ENCODE data around the gene SPEM2.

SPEM2 gene

DNA sequence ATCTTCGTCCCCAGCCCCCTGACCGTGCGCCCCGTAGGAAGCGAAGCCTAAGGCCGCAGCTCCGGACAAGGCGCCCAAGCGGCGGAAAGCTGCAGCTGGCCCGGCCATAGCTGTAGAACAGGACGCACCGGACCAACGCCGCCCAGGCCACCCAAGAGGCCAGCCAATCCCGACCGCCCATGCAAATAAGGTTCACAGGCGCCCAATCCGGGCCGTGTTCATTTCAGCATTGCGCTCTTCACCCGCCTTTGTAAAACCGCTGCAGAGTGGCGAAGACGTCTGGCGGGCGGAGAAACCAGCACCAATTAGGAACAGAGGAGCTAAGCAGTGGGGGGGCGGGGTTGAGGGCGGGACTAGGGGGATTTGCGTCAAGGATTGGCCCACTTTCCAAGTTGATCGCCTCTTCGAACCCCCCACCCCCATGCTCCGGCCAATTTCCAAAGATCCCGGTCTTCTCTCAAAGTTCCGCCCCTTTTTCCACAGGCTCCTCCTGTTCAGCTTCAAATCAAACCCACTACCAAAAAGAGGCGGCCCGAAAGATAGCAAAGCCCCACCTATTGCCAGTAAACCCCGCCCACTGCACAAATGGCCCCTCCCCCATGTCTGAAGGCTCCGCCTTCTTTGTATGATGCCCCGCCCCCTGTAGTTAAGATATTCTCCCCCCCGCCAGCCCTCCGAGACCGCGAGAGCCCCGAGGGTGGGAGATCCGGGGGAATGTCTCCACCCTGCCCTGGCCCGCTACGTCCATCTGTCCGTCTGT is 21.3 kb upstream of the SPEM2 start, which contains the start of gene TMEM256:
TSS of gene TMEM256 (minus strand) at position 121 of the 760 bp plus-strand sequence. CDS start at position 108, 13 bp downstream.
- DNase-seq (ENCODE audit: low read depth in 3 of 3), result peak; percentile 87 to 97 (median 94)

- DNase-seq (ENCODE audit: low read depth in 3 of 3), result peak in 1 of 3 experiments; percentile 63
Measured at GRCh38 chr17:7404737-7405349, 20.6 kb upstream of the SPEM2 start.

DNA sequence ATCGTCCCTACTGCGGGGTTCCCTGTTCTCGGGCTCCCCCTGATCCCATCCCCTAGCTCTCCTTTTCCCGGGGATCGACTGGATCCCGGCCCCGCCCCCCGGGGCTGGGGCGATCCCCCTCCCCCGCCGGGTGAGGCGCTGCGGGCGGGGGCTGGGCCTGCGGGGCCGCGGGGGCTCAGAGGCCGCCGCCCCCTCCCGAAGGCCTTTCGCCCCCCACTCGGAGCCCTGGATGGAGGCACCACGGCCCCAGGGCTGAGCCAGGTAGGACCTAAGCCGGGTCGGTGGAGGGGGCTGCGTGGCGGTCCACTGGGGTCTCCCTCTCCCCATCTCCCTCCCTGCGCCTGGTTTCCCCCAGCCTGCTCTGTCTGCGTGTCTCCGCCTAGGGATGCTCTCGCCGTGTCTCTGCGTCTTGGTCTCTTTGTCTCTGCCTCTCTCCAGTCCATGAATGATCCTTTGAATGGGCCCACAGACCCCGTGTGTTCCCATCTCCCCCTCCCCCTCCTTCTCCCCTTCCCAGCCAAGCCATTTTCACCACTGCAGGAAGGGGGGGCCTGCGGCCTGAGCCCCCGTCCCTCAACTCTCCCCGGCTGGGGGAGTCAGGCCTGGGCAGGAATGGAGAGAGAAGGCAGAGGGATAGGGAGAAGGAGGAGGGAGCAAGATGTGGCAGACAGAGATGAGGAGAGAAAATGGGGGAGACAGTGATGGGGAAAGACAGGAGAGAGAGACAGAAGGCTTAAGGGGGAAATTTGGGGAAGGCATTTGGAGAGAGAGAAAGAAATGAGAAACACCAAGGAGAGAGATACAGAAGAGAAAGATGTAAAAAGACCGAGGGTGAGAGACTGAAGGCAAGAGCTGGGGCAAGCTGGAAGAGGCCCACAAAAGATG is 19.8 kb upstream of the SPEM2 start:
- DNase-seq (ENCODE audit: low read depth in 3 of 3), result no peak

GRCh38 chr17:7406235-7406825 is 19.1 kb upstream of the SPEM2 start:
- no peak for DNase-seq (ENCODE audit: low read depth in 3 of 3)

DNA sequence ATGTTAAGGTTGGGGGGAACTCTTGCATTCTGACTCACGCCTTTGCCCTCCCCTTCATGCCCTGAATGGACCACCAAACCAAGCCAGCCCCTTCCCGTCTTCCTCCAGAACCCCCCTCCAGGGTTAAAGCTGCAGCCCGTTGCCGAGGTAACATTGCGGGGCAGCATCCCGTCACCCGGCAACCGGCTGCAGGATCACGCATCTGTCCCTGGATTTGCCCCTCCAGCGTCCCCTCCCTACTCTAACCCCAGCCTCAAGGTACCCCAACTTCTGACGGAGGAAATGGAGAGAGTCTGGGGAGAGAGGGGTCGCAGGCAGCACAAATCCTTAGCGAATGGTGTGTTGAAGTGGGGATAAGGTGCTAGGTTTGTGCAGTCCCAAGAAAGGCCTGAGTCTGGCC is 18.3 kb upstream of the SPEM2 start:
- no peak for DNase-seq (ENCODE audit: low read depth in 3 of 3)

GRCh38 chr17:7407485-7408251 is 17.7 kb upstream of the SPEM2 start, which contains the start of gene NLGN2:
TSS of gene NLGN2 (plus strand) at chr17:7407845. CDS start at chr17:7408256, 411 bp downstream.
- DNase-seq (ENCODE audit: low read depth in 3 of 3), result no peak

DNA sequence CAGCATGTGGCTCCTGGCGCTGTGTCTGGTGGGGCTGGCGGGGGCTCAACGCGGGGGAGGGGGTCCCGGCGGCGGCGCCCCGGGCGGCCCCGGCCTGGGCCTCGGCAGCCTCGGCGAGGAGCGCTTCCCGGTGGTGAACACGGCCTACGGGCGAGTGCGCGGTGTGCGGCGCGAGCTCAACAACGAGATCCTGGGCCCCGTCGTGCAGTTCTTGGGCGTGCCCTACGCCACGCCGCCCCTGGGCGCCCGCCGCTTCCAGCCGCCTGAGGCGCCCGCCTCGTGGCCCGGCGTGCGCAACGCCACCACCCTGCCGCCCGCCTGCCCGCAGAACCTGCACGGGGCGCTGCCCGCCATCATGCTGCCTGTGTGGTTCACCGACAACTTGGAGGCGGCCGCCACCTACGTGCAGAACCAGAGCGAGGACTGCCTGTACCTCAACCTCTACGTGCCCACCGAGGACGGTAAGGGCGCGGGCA is 17.1 kb upstream of the SPEM2 start:
- DNase-seq (ENCODE audit: low read depth in 3 of 3), result no peak

DNA sequence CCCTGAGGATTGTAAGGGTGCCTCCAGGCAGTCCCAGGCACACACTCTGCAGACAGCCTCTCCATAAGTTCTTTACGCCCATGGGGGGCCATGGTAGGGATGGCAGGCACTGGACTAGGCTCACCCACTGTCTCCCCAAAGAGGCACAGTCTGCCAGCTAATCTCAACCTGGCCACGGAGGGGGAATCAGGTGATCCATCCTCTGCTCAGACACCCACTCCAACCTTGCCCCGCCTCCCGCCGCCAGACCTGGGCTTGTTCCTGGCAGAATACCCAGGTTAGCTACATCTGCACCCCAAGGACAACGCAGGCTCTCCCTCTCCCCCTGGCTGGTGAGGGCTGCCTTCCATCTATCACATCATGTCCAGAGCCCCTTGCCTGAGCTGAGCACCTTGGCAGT is 16.6 kb upstream of the SPEM2 start:
- no peak for DNase-seq (ENCODE audit: low read depth in 3 of 3)

GRCh38 chr17:7409716-7410115 is 15.7 kb upstream of the SPEM2 start:
- no peak for DNase-seq (ENCODE audit: low read depth in 3 of 3)

DNA sequence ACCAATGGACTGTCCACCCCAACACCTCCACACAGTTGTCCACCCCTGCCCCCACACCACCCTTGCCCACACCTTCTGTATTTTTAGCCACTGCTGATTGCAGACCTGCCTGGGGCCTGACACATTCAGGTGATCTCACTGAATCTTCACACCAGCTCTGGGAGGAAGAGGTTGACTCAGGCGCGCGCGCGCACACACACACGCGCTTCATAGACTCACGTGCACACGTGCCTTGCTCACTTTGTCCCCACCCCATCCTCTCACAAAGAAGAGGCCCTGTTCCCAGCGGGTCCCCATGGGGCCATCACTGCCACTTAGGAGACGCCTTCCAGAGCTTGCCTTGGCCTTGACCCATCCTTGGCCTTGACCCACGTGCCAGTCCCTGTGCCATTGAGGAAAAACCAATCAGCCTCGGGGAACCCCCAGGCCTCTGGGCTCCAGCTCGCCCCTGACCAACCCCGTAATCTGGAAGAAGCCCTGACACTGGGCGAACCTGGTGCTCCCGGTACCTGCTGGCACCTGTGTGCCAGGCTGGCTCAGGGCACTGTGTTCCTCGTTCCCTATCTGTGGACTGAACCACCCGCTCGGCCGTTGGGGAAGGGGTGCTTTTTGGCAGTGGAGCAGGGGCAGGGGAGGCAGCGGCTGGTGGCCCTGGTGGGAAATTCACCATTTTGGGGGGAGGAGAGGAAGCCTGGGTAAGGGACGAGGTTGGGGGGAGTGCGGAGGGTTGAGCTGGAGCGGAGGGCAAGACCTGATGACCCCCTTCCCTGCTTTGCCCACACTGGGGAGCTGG is 14.6 kb upstream of the SPEM2 start:
- no peak for DNase-seq (ENCODE audit: low read depth in 3 of 3)

- DNase-seq (ENCODE audit: low read depth in 3 of 3), result no peak
Measured at GRCh38 chr17:7411427-7411750, 14.0 kb upstream of the SPEM2 start.

- no peak for DNase-seq (ENCODE audit: low read depth in 3 of 3)
Measured at GRCh38 chr17:7413346-7413985, 11.9 kb upstream of the SPEM2 start.

- DNase-seq (ENCODE audit: low read depth in 3 of 3), result no peak
Measured at GRCh38 chr17:7414837-7415236, 10.6 kb upstream of the SPEM2 start.

GRCh38 chr17:7415784-7416183 is 9.6 kb upstream of the SPEM2 start:
- DNase-seq (ENCODE audit: low read depth in 3 of 3), result no peak

DNA sequence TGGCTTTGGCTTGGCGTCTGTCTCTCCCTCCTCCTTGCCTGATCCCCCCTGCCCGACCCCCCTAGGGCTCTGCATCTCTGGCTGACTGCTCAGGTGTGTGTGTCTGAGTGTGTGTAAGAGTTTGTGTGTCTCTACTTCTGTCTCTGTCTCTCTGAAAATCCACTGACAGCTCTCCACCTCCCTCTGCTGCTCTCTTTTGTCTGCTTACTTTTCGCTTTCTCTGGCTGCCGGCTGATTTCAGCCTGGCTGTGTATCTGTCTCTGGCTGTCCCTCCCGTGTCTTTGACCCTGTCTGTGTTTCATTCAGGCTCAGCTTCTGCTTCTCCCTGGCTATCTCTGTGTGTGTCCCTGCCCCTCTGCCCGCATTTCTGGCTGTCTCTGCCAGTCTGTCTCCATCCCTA is 9.1 kb upstream of the SPEM2 start:
- DNase-seq (ENCODE audit: low read depth in 3 of 3), result no peak

DNA sequence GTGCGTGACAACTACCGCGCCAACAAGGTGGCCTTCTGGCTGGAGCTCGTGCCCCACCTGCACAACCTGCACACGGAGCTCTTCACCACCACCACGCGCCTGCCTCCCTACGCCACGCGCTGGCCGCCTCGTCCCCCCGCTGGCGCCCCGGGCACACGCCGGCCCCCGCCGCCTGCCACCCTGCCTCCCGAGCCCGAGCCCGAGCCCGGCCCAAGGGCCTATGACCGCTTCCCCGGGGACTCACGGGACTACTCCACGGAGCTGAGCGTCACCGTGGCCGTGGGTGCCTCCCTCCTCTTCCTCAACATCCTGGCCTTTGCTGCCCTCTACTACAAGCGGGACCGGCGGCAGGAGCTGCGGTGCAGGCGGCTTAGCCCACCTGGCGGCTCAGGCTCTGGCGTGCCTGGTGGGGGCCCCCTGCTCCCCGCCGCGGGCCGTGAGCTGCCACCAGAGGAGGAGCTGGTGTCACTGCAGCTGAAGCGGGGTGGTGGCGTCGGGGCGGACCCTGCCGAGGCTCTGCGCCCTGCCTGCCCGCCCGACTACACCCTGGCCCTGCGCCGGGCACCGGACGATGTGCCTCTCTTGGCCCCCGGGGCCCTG is 8.3 kb upstream of the SPEM2 start:
- no peak for DNase-seq (ENCODE audit: low read depth in 3 of 3)

GRCh38 chr17:7418472-7419152 is 6.8 kb upstream of the SPEM2 start:
- no peak for DNase-seq (ENCODE audit: low read depth in 3 of 3)

DNA sequence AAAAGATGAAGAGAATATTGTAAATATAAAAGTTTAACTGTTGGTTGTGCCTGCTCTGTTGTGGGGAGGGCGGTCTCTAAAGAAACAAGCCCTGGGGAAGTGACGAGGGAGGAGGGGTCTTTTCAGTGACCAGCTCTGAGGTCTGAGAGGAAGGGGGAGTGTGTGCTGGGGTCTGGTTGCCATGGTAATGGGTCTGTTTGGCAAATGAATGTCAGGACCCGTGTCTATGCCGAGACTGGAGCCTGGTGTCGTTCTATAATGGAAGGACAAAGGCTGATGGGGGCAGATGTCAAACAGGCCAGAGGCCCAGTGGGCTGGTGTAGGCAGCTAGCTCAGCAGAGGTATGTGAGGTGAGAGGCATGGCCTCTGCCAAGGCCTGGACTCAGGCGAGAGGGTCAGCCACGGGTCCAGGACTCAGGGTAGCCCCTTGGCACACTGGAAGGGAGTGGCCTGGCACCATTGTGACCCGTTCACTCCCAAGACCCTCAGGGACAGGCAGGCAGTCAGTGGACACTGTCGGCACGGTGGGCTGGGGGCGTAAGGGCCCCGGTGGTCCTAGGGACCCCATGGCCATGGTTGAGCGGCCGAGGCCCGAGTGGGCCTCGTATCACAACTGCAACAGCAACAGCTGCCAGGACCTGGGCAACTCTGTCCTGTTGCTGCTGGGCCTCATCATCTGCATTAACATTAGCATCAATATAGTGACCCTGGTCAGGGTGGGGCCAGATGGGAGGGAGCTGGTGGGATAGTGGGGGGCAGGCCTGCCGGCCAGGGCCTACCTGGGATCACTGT is 5.4 kb upstream of the SPEM2 start, which contains the start of gene SPEM1:
TSS of gene SPEM1 (plus strand) at position 506 of the 792 bp plus-strand sequence. CDS start at position 567, 61 bp downstream.
- DNase-seq (ENCODE audit: low read depth in 3 of 3), result no peak

Data from stimulated activated CD4-positive, alpha-beta T cell treated with anti-CD3 and anti-CD28 coated beads, TNF-alpha, amount 100 ng/mL, for 24 hours (primary cell).